ENCODE results near the gene RRH.
"Not testable (repeated sequence)": the region's sequence is repeated elsewhere in the genome, so short reads cannot be mapped to it uniquely, and the experiment has no call there.

Gene RRH

GRCh38 chr4:109827672-109828071 lies at the start of gene RRH:
Gene RRH (plus strand): TSS chr4:109827972. CDS start chr4:109828028, 56 bp downstream.
- in situ Hi-C loops (cut with MboI; ENCODE audit: low sequenced_read_pairs) = no loop called here
- Histone ChIP-seq H3K27me3 (ENCODE audit: low read depth) (no peaks in the 10 kb centered on the region), H3K4me1 (peaks cover 7% of the 10 kb centered on the region), H3K9me3 (no peaks in the 10 kb centered on the region), H3K36me3 (replicated peaks) (peaks cover 21% of the 10 kb centered on the region), H3K4me3 (no peak within 1 kb of the TSS)
- DNase-seq (ENCODE audit: low spot score in 2 of 2) = peak in 1 of 2 experiments; percentile 45

- H3K36me3 ChIP-seq (replicated peaks); H3K27me3 ChIP-seq (ENCODE audit: low read depth); H3K9me3 ChIP-seq; in situ Hi-C loops (cut with MboI; ENCODE audit: low sequenced_read_pairs); H3K4me1 ChIP-seq; H3K4me3 ChIP-seq; DNase-seq (ENCODE audit: low spot score in 2 of 2): not testable (repeated sequence)
These were observed 45.7 kb upstream of the RRH start for GRCh38 chr4:109782092-109782491.

- in situ Hi-C loops (cut with MboI; ENCODE audit: low sequenced_read_pairs) = no loop called here
These were observed 40.9 kb upstream of the RRH start for GRCh38 chr4:109786846-109787245.

GRCh38 chr4:109787807-109788206 lies 40.0 kb upstream of the RRH start:
- Histone ChIP-seq H3K9me3 (no peaks in the 10 kb centered on the region), H3K36me3 (replicated peaks) (no peaks in the 10 kb centered on the region), H3K4me1 (no peaks in the 10 kb centered on the region), H3K4me3 (no peak overlapping the region), H3K27me3 (ENCODE audit: low read depth) (peaks cover 13% of the 10 kb centered on the region; the same call in 1 of the 2 replicates)
- in situ Hi-C loops (cut with MboI; ENCODE audit: low sequenced_read_pairs) = no loop called here
- DNase-seq (ENCODE audit: low spot score in 2 of 2) = no peak

More at GRCh38 chr4:109786846-109787245, 40.9 kb upstream of the RRH start:
- Histone ChIP-seq H3K9me3 (no peaks in the 10 kb centered on the region), H3K4me3 (no peak overlapping the region), H3K36me3 (replicated peaks) (no peaks in the 10 kb centered on the region), H3K27me3 (ENCODE audit: low read depth) (peaks cover 13% of the 10 kb centered on the region; the same call in 1 of the 2 replicates), H3K4me1 (no peaks in the 10 kb centered on the region)
- DNase-seq (ENCODE audit: low spot score in 2 of 2) = no peak

GRCh38 chr4:109795059-109795458 lies 32.7 kb upstream of the RRH start:
- H3K27me3 ChIP-seq (ENCODE audit: low read depth) = peaks cover 7% of the 10 kb centered on the region; the same call in 1 of the 2 replicates
- no peaks in the 10 kb centered on the region for H3K9me3 ChIP-seq
- H3K36me3 ChIP-seq (replicated peaks) = no peaks in the 10 kb centered on the region
- no peak overlapping the region for H3K4me3 ChIP-seq
- no peaks in the 10 kb centered on the region for H3K4me1 ChIP-seq
- in situ Hi-C loops (cut with MboI; ENCODE audit: low sequenced_read_pairs) = no loop called here
- no peak for DNase-seq (ENCODE audit: low spot score in 2 of 2)

GRCh38 chr4:109798866-109799265 lies 28.9 kb upstream of the RRH start:
- peaks cover 3% of the 10 kb centered on the region; the same call in 1 of the 2 replicates for H3K4me1 ChIP-seq
- H3K9me3 ChIP-seq = no peaks in the 10 kb centered on the region
- no peaks in the 10 kb centered on the region for H3K36me3 ChIP-seq (replicated peaks)
- DNase-seq (ENCODE audit: low spot score in 2 of 2) = no peak
- H3K27me3 ChIP-seq (ENCODE audit: low read depth) = no peaks in the 10 kb centered on the region
- in situ Hi-C loops (cut with MboI; ENCODE audit: low sequenced_read_pairs) = no loop called here
- H3K4me3 ChIP-seq = no peak overlapping the region

GRCh38 chr4:109801099-109801789 lies 26.5 kb upstream of the RRH start:
- no peaks in the 10 kb centered on the region for H3K36me3 ChIP-seq (replicated peaks)
- in situ Hi-C loops (cut with MboI; ENCODE audit: low sequenced_read_pairs) = loop anchor here (10.0 kb wide), 1 partner anchor 376 kb away; no protein-coding TSS in a partner anchor
- peaks cover 3% of the 10 kb centered on the region; the same call in 1 of the 2 replicates for H3K4me1 ChIP-seq
- DNase-seq (ENCODE audit: low spot score in 2 of 2) = no peak
- no peak overlapping the region for H3K4me3 ChIP-seq
- no peaks in the 10 kb centered on the region for H3K27me3 ChIP-seq (ENCODE audit: low read depth)
- H3K9me3 ChIP-seq = no peaks in the 10 kb centered on the region

- peaks cover 3% of the 10 kb centered on the region; the same call in 1 of the 2 replicates for H3K4me1 ChIP-seq
- in situ Hi-C loops (cut with MboI; ENCODE audit: low sequenced_read_pairs) = loop anchor here (10.0 kb wide), 1 partner anchor 377 kb away; no protein-coding TSS in a partner anchor
- DNase-seq (ENCODE audit: low spot score in 2 of 2) = no peak
These were observed 25.9 kb upstream of the RRH start, which contains the start of gene CFI for GRCh38 chr4:109801895-109802319. Gene CFI (minus strand): TSS chr4:109801999. CDS start chr4:109801971, 28 bp downstream.

GRCh38 chr4:109803924-109804571 lies 23.7 kb upstream of the RRH start:
- Histone ChIP-seq H3K4me1 (peaks cover 3% of the 10 kb centered on the region; the same call in 1 of the 2 replicates), H3K9me3 (no peaks in the 10 kb centered on the region), H3K27me3 (ENCODE audit: low read depth) (no peaks in the 10 kb centered on the region), H3K4me3 (no peak overlapping the region), H3K36me3 (replicated peaks) (no peaks in the 10 kb centered on the region)
- peak; percentile 24 to 42 for DNase-seq (ENCODE audit: low spot score in 2 of 2)
- in situ Hi-C loops (cut with MboI; ENCODE audit: low sequenced_read_pairs) = loop anchor here (10.0 kb wide), 1 partner anchor 379 kb away; no protein-coding TSS in a partner anchor

More at GRCh38 chr4:109801895-109802319, 25.9 kb upstream of the RRH start, which contains the start of gene CFI:
- H3K36me3 ChIP-seq (replicated peaks) = no peaks in the 10 kb centered on the region
- no peaks in the 10 kb centered on the region for H3K9me3 ChIP-seq
- H3K27me3 ChIP-seq (ENCODE audit: low read depth) = no peaks in the 10 kb centered on the region
- H3K4me3 ChIP-seq = no peak within 1 kb of the TSS

- no peaks in the 10 kb centered on the region for H3K9me3 ChIP-seq
- H3K4me3 ChIP-seq = no peak overlapping the region
- no peaks in the 10 kb centered on the region for H3K27me3 ChIP-seq (ENCODE audit: low read depth)
- H3K4me1 ChIP-seq = 0 out of 2 replicates have a peak, but pooled peaks cover 1% of the 10 kb centered on the region
- in situ Hi-C loops (cut with MboI; ENCODE audit: low sequenced_read_pairs) = loop anchor here (10.0 kb wide), 1 partner anchor 385 kb away; no protein-coding TSS in a partner anchor
- DNase-seq (ENCODE audit: low spot score in 2 of 2) = no peak
- no peaks in the 10 kb centered on the region for H3K36me3 ChIP-seq (replicated peaks)
These were observed 18.1 kb upstream of the RRH start for GRCh38 chr4:109809655-109810054.

GRCh38 chr4:109810552-109811387 lies 17.0 kb upstream of the RRH start:
- no peak for DNase-seq (ENCODE audit: low spot score in 2 of 2)
- Histone ChIP-seq H3K4me3 (no peak overlapping the region), H3K27me3 (ENCODE audit: low read depth) (no peaks in the 10 kb centered on the region), H3K4me1 (0 out of 2 replicates have a peak, but pooled peaks cover 4% of the 10 kb centered on the region), H3K36me3 (replicated peaks) (no peaks in the 10 kb centered on the region), H3K9me3 (no peaks in the 10 kb centered on the region)
- in situ Hi-C loops (cut with MboI; ENCODE audit: low sequenced_read_pairs) = no loop called here

- Histone ChIP-seq H3K9me3 (no peaks in the 10 kb centered on the region), H3K27me3 (ENCODE audit: low read depth) (no peaks in the 10 kb centered on the region)
- in situ Hi-C loops (cut with MboI; ENCODE audit: low sequenced_read_pairs) = no loop called here
These were observed 16.1 kb upstream of the RRH start for GRCh38 chr4:109811707-109812106.

More at GRCh38 chr4:109811707-109812106, 16.1 kb upstream of the RRH start:
- no peak for DNase-seq (ENCODE audit: low spot score in 2 of 2)
- H3K36me3 ChIP-seq (replicated peaks) = no peaks in the 10 kb centered on the region
- H3K4me1 ChIP-seq = peaks cover 7% of the 10 kb centered on the region; the same call in 1 of the 2 replicates
- H3K4me3 ChIP-seq = no peak overlapping the region

All from HAP-1 (cell line).